Caco-2 (cell line): ENCODE data around the gene MAPK12. TPM values are rescaled to one million over a fixed set of nuclear protein-coding genes. Genes with fewer than 3 reads are reported as not detected.

Source experiments
- BruUV-seq: library from RNA; stranded (reverse); fragments of 400-500 nt; replicated peaks from 2 replicates; lab custom pipeline; 2021; lab: Mats Ljungman, UMichigan
- CTCF ChIA-PET: fragments of 300-600 bp; sonication (Branson Sonifier 250); formaldehyde crosslinking; loops from one replicate; lab custom pipeline; 2022; ENCODE audit warnings: antibody characterized with exemption; lab: Charles Lee
- POLR2A ChIA-PET: fragments of 300-600 bp; sonication (Branson Sonifier 250); formaldehyde crosslinking; loops from one replicate; lab custom pipeline; 2022; ENCODE audit warnings: antibody characterized with exemption; lab: Charles Lee
- DNase-seq, 2 experiments: peaks; one replicate each; pipeline versions ENCODE4 v3.0.0 to v3.0.0-alpha.2; 2020 to 2022
- H3K27me3 ChIP-seq: replicated peaks from 2 replicates; pipeline ENCODE4 v1.6.0; 2011; ENCODE audit warnings: low read length; ENCODE audit not compliant: control insufficient read depth, insufficient read depth
- H3K36me3 ChIP-seq: 2 replicates; pipeline ENCODE4 v1.5.1; 2011; ENCODE audit warnings: low read length; ENCODE audit not compliant: control insufficient read depth, insufficient read depth
- H3K4me1 ChIP-seq: fragments of 250-450 bp; sonication (Bioruptor Pico); 2 replicates; pipeline ENCODE4 v1.5.1; 2020; ENCODE audit warnings: mild to moderate bottlenecking
- H3K4me3 ChIP-seq: 2 replicates; pipeline ENCODE4 v1.5.1; 2011; ENCODE audit warnings: low read depth, mild to moderate bottlenecking, control low read depth, low read length
- H3K9me3 ChIP-seq: fragments of 250-450 bp; sonication (Bioruptor Pico); 2 replicates; pipeline ENCODE4 v1.5.1; 2020; ENCODE audit warnings: mild to moderate bottlenecking, moderate library complexity
- H3K27ac Mint-ChIP-seq: one replicate; pipeline ENCODE4 v1.8.0; 2022; ENCODE audit warnings: mixed read lengths; ENCODE audit not compliant: unreplicated experiment
- H3K27me3 Mint-ChIP-seq: one replicate; pipeline ENCODE4 v1.8.0; 2022; ENCODE audit warnings: mixed read lengths; ENCODE audit not compliant: insufficient read depth, unreplicated experiment
- H3K36me3 Mint-ChIP-seq: one replicate; pipeline ENCODE4 v1.8.0; 2022; ENCODE audit warnings: mild to moderate bottlenecking, mixed read lengths; ENCODE audit not compliant: insufficient read depth, unreplicated experiment
- H3K4me1 Mint-ChIP-seq: one replicate; pipeline ENCODE4 v1.8.0; 2022; ENCODE audit warnings: low read depth, mixed read lengths; ENCODE audit not compliant: unreplicated experiment
- H3K4me3 Mint-ChIP-seq: one replicate; pipeline ENCODE4 v1.8.0; 2022; ENCODE audit warnings: mild to moderate bottlenecking, moderate library complexity, mixed read lengths; ENCODE audit not compliant: unreplicated experiment
- H3K9me3 Mint-ChIP-seq: one replicate; pipeline ENCODE4 v1.8.0; 2022; ENCODE audit warnings: mixed read lengths; ENCODE audit not compliant: unreplicated experiment
- CTCF ChIP-seq, 2 experiments: fragments of 200-600 bp in 1 of 2; IDR thresholded peaks; 1 replicate in 1 of 2; 2 replicates in 1 of 2; pipeline versions ENCODE4 v1.5.1 to v1.8.0; 2011 to 2022; ENCODE audit warnings: antibody characterized with exemption in 1 of 2, control low read depth in 1 of 2, inconsistent platforms in 1 of 2, low read depth in 1 of 2, low read length in 1 of 2, mild to moderate bottlenecking in 1 of 2, moderate library complexity in 1 of 2; ENCODE audit not compliant: insufficient read depth in 1 of 2, severe bottlenecking in 1 of 2, unreplicated experiment in 1 of 2
- intact Hi-C: fragments of 100-400 bp; cut with micrococcal nuclease; formaldehyde crosslinking; loops from one replicate; pipeline ENCODE4 v1.10.0; 2022; ENCODE audit not compliant: unreplicated experiment
- total RNA-seq: library from RNA; stranded (reverse); gene quantifications from 2 replicates; pipeline ENCODE4 v1.2.3, GENCODE V29; 2022

Gene MAPK12
- total RNA-seq, 1 experiment from 2014 or later, result 37.4 TPM

GRCh38 chr22:50246242-50247175 lies 15.0 kb downstream of the MAPK12 start:
- peaks cover 56% of the 10 kb centered on the region for H3K36me3 Mint-ChIP-seq

GRCh38 chr22:50245214-50246072 lies 16.0 kb downstream of the MAPK12 start:
- POLR2A ChIA-PET, result no interaction called here
- no TSS peak for BruUV-seq

More at GRCh38 chr22:50246242-50247175, 15.0 kb downstream of the MAPK12 start:
- Histone ChIP-seq H3K4me1 (peaks cover 19% of the 10 kb centered on the region), H3K27me3 (no peaks in the 10 kb centered on the region), H3K9me3 (no peaks in the 10 kb centered on the region), H3K4me3 (peak overlapping the region; percentile 58; the same call in 1 of the 2 replicates), H3K36me3 (peaks cover 9% of the 10 kb centered on the region; the same call in 1 of the 2 replicates)
- no peaks in the 10 kb centered on the region for H3K27me3 Mint-ChIP-seq
- POLR2A ChIA-PET, result no interaction called here
- CTCF ChIA-PET, result no interaction called here
- peak in 1 of 2 experiments; percentile 54 for DNase-seq
- H3K4me3 Mint-ChIP-seq, result peak overlapping the region; percentile 76
- H3K9me3 Mint-ChIP-seq, result no peaks in the 10 kb centered on the region
- H3K4me1 Mint-ChIP-seq, result peaks cover 4% of the 10 kb centered on the region
- BruUV-seq, result no TSS peak
- H3K27ac Mint-ChIP-seq, result no peak overlapping the region
- TF ChIP-seq CTCF (IDR thresholded peaks at IDR 0.05; ENCODE audit: insufficient read depth in 1 of 2, low read depth in 1 of 2, low read length in 1 of 2, severe bottlenecking in 1 of 2, unreplicated experiment in 1 of 2), result peak in 1 of 2 experiments; percentile 26
- intact Hi-C loops, result no loop called here

More at GRCh38 chr22:50245214-50246072, 16.0 kb downstream of the MAPK12 start:
- H3K9me3 Mint-ChIP-seq, result no peaks in the 10 kb centered on the region
- no peaks in the 10 kb centered on the region for H3K27me3 Mint-ChIP-seq
- H3K4me3 Mint-ChIP-seq, result peak overlapping the region; percentile 76
- no peaks in the 10 kb centered on the region for H3K27me3 ChIP-seq
- DNase-seq, result no peak
- H3K27ac Mint-ChIP-seq, result peak overlapping the region; percentile 87
- peak overlapping the region; percentile 58 for H3K4me3 ChIP-seq
- no peak for TF ChIP-seq CTCF (IDR thresholded peaks at IDR 0.05; ENCODE audit: insufficient read depth in 1 of 2, low read depth in 1 of 2, low read length in 1 of 2, severe bottlenecking in 1 of 2, unreplicated experiment in 1 of 2)
- no peaks in the 10 kb centered on the region for H3K9me3 ChIP-seq
- H3K36me3 ChIP-seq, result peaks cover 9% of the 10 kb centered on the region; the same call in 1 of the 2 replicates
- intact Hi-C loops, result no loop called here
- H3K4me1 ChIP-seq, result peaks cover 17% of the 10 kb centered on the region
- peaks cover 56% of the 10 kb centered on the region for H3K36me3 Mint-ChIP-seq
- CTCF ChIA-PET, result interaction anchor here (0.5 to 2.5 kb wide), 3 partner anchors 50 to 97 kb away, joined by 3 to 8 read pairs (median 3); no protein-coding TSS in a partner anchor
- peaks cover 8% of the 10 kb centered on the region for H3K4me1 Mint-ChIP-seq
